Common myeloid progenitor, CD34-positive (primary cell): ENCODE results near the gene TAF12.
"Not testable (repeated sequence)": the region's sequence is repeated elsewhere in the genome, so short reads cannot be mapped to it uniquely, and the experiment has no call there.

Source experiments
- CTCF ChIA-PET: fragments of 350-600 bp; sonication (Branson Sonifier 250); formaldehyde crosslinking; loops from one replicate; lab custom pipeline; 2021; ENCODE audit warnings: antibody characterized with exemption; lab: Charles Lee
- POLR2A ChIA-PET: fragments of 350-600 bp; sonication (Branson Sonifier 250); formaldehyde crosslinking; loops from one replicate; lab custom pipeline; 2021; ENCODE audit warnings: antibody characterized with exemption; lab: Charles Lee
- DNase-seq, 3 donors: peaks; one replicate each; pipeline versions ENCODE4 v3.0.0 to v3.0.0-alpha.2; 2013
- H3K27ac ChIP-seq, 2 experiments: 1 replicate in 1 of 2; 2 replicates in 1 of 2; pipeline ENCODE4 v1.7.0; 2013; ENCODE audit warnings: inconsistent platforms in 2 of 2, low read length in 2 of 2, mild to moderate bottlenecking in 2 of 2, low read depth in 1 of 2, moderate library complexity in 1 of 2; ENCODE audit not compliant: severe bottlenecking in 2 of 2, insufficient read depth in 1 of 2, poor library complexity in 1 of 2
- H3K27me3 ChIP-seq, 5 experiments: replicated peaks in 2 of 5; 1 replicate in 3 of 5; 2 replicates in 2 of 5; pipeline versions ENCODE4 v1.6.1 to v1.7.0; 2013; ENCODE audit warnings: low read length in 4 of 5, mild to moderate bottlenecking in 2 of 5, moderate library complexity in 2 of 5, inconsistent platforms in 1 of 5; ENCODE audit not compliant: insufficient read depth in 5 of 5, control insufficient read depth in 4 of 5
- H3K36me3 ChIP-seq, 4 experiments: 1 replicate in 2 of 4; 2 replicates in 2 of 4; pipeline versions ENCODE4 v1.6.1 to v1.7.0; 2013; ENCODE audit warnings: low read length in 3 of 4, control low read depth in 1 of 4, mild to moderate bottlenecking in 1 of 4; ENCODE audit not compliant: control insufficient read depth in 4 of 4, insufficient read depth in 4 of 4
- H3K4me1 ChIP-seq, 4 experiments: 1 replicate in 3 of 4; 2 replicates in 1 of 4; pipeline versions ENCODE4 v1.6.1 to v1.7.1; 2013; ENCODE audit warnings: low read length in 3 of 4, mild to moderate bottlenecking in 3 of 4, control low read depth in 1 of 4, inconsistent platforms in 1 of 4, moderate library complexity in 1 of 4; ENCODE audit not compliant: control insufficient read depth in 4 of 4, insufficient read depth in 4 of 4; ENCODE audit errors: control extremely low read depth in 1 of 4
- H3K4me3 ChIP-seq, 7 experiments: 1 replicate in 4 of 7; 2 replicates in 3 of 7; pipeline versions ENCODE4 v1.5.1 to v1.7.0; 2013; ENCODE audit warnings: mild to moderate bottlenecking in 7 of 7, low read length in 6 of 7, moderate library complexity in 6 of 7, inconsistent platforms in 2 of 7, low read depth in 2 of 7, control low read depth in 1 of 7; ENCODE audit not compliant: insufficient read depth in 4 of 7, control insufficient read depth in 1 of 7; ENCODE audit errors: extremely low read depth in 1 of 7
- H3K9me3 ChIP-seq, 5 experiments: 1 replicate in 4 of 5; 2 replicates in 1 of 5; pipeline versions ENCODE4 v1.6.1 to v1.7.1; 2013; ENCODE audit warnings: low read length in 4 of 5, mild to moderate bottlenecking in 2 of 5, inconsistent platforms in 1 of 5, low read depth in 1 of 5, moderate library complexity in 1 of 5; ENCODE audit not compliant: control insufficient read depth in 4 of 5, insufficient read depth in 2 of 5; ENCODE audit errors: control extremely low read depth in 1 of 5
- WGBS: methylation state at CpG from one replicate; pipeline ENCODE4 v1.1.5; 2013; ENCODE audit not compliant: insufficient coverage; 5-methylcytosine and 5-hydroxymethylcytosine counted together

TAF12 gene

DNA sequence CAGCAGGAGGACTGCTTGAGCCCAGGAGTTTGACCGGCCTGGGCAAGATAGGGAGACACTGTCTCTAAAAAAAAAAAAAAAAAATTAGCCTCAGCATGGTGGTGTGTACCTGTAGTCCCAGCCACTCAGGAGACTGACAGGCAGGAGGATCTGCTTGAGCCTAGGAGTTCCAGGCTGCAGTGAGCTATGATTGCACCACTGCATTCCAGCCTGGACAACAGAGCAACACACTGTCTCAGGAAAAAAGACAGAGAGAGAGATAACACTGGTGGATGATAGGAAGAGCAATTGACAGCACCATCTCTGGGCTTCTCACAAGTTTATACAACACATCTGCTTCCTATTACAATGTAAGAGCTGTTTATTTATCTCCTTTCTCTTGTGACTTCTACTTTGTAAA is 3.2 kb upstream of the TAF12 start:
- Histone ChIP-seq H3K4me3 (no peak overlapping the region), H3K36me3 (no peaks in the 10 kb centered on the region), H3K9me3 (no peaks in the 10 kb centered on the region), H3K4me1 (peaks cover 10 to 52% (median 38%) of the 10 kb centered on the region in 4 experiments), H3K27me3 (no peaks in the 10 kb centered on the region), H3K27ac (no peak overlapping the region)
- ChIA-PET POLR2A (interaction anchor here (0.6 kb wide), 1 partner anchor 23 kb away, joined by 3 read pairs; no protein-coding TSS in a partner anchor), CTCF (no interaction called here)
- 100% methylated on average over 1 of the region's 1 CpG for WGBS
- no peak for DNase-seq

DNA sequence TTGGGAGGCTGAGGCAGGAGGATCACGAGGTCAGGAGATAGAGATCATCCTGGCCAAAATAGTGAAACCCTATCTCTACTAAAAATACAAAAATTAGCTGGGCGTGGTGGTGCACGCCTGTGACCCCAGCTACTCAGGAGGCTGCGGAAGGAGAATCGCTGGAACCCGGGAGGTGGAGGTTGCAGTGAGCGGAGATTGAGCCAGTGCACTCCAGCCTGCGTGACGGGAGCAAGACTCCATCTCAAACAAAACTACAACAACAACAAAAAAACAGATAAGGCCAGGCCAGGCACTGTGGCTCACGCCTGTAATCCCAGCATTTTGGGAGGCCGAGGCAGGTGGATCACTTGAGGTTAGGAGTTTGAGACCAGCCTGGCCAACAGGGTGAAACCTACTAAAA is 2.5 kb upstream of the TAF12 start:
- WGBS = 100% methylated on average over 2 of the region's 11 CpGs
- H3K9me3 ChIP-seq, CTCF ChIA-PET, H3K4me3 ChIP-seq, H3K27ac ChIP-seq, DNase-seq, H3K36me3 ChIP-seq, H3K27me3 ChIP-seq: not testable (repeated sequence)
- H3K4me1 ChIP-seq = peaks cover 10 to 52% (median 38%) of the 10 kb centered on the region in 4 experiments
- POLR2A ChIA-PET = interaction anchor here (0.6 kb wide), 1 partner anchor 868 kb away, joined by 3 read pairs; no protein-coding TSS in a partner anchor

DNA sequence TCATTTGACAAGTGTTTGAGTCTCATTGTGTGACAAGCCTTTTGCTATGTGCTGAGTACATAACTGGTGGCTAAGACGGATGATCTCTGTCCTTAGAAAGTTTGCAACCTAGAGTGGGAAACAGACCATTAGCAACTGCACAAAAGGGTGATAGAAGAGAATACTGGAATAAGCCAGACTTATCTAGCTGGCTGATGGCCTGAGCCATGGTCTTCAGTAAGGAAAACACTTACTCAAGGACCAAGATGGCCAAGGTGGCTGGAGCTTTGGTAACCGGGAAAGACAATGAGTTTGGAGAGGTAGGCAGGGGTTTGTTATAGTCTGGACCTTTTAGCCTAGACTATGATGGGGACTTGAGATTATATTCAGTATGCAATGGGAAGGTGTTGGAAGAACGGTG is 1.6 kb upstream of the TAF12 start:
- no peak for DNase-seq
- Histone ChIP-seq H3K36me3 (no peaks in the 10 kb centered on the region), H3K4me3 (peak overlapping the region in 1 of 7 experiments; percentile 99), H3K9me3 (no peaks in the 10 kb centered on the region), H3K27ac (peak overlapping the region in 1 of 2 experiments; percentile 93), H3K4me1 (peaks cover 10 to 52% (median 37%) of the 10 kb centered on the region in 4 experiments), H3K27me3 (no peaks in the 10 kb centered on the region)
- POLR2A ChIA-PET = no interaction called here
- CTCF ChIA-PET = interaction anchor here (2.1 to 2.6 kb wide), 2 partner anchors 92 to 233 kb away, joined by 12 to 13 read pairs; partner anchors contain the start of gene YTHDF2
- WGBS = 100% methylated on average over 3 of the region's 3 CpGs

DNA sequence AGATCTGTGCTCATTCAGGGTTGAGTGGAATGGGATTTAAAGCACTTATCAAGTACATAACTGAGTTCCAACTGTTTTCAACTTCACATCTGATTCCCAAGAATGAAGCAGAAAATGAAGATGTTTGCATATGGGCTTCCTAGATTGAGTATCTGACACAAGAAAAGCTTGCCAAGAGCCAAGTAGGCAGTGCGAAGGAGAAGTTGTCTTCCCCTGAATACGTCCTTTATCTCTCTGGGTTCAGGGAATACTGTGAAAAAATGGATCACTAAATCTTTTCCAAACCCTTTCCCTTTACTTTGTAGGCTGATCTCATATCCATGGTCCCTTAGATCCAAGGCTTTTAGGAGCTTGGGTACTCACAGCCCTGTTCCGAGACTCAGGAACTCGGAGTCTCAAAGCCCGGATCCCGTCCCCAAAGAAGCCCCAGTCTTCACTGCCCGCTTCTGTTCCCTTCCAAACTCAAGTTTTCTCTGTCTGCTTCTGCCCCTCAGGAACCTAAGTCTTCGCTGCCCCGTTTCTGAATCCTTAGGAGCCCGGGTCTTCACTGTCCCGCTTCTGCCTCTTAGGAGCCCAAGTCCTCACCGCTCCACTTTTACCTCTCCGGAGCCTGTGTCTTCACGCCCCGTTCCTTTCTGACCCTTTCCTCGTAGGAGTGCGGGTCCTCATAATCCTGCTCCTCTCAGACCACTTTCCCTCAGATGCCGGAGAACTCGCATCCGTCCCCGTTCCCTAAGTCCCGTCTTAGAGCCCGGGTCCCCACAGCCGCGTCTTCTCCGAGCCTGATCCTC is 616 bp downstream of the TAF12 start:
- DNase-seq = peak in 1 of 3 donors; percentile 42
- H3K9me3 ChIP-seq = no peaks in the 10 kb centered on the region
- ChIA-PET POLR2A (interaction anchor here (0.6 to 1.7 kb wide), 5 partner anchors 22 to 225 kb away, joined by 5 to 8 read pairs (median 7); partner anchors contain the start of gene YTHDF2), CTCF (interaction anchor here (0.8 to 2.6 kb wide), 5 partner anchors 26 to 235 kb away, joined by 3 to 13 read pairs (median 5); partner anchors contain the start of genes GMEB1 and YTHDF2)
- H3K27me3 ChIP-seq = no peaks in the 10 kb centered on the region
- H3K27ac ChIP-seq = peak overlapping the region; percentile 88 to 93
- no peaks in the 10 kb centered on the region for H3K36me3 ChIP-seq
- H3K4me1 ChIP-seq = peaks cover 10 to 36% (median 23%) of the 10 kb centered on the region in 4 experiments
- 0% methylated on average over 16 of the region's 26 CpGs for WGBS
- peak overlapping the region; percentile 77 to 100 (median 95) for H3K4me3 ChIP-seq

DNA sequence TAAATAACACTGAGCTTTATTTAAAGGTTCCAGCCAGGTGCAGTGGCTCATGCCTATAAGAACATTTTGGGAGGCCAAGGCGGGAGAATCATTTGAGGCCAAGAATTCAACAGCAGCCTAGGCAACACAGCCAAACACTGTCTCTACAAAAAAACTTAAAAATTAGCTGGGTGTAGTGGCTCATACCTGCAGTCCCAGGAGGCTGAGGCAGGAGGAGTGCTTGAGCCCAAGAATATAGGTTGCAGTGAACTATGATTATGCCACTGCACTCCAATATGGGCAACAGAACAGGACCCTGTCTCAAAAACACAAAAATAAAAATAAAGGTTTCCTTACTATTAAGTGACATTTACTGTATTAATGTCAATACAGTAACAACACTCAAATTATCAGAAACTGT is 2.1 kb downstream of the TAF12 start:
- ChIA-PET POLR2A (interaction anchor here (0.6 kb wide), 1 partner anchor 100 kb away, joined by 4 read pairs; no protein-coding TSS in a partner anchor), CTCF (interaction anchor here (0.5 to 1.6 kb wide), 5 partner anchors 66 to 393 kb away, joined by 3 to 10 read pairs (median 4); no protein-coding TSS in a partner anchor)
- no CpG with 5 or more reads among the region's 1 CpG for WGBS
- peak; percentile 62 to 73 (median 72) for DNase-seq
- Histone ChIP-seq H3K4me3 (no peak overlapping the region), H3K9me3 (no peaks in the 10 kb centered on the region), H3K27me3 (no peaks in the 10 kb centered on the region), H3K27ac (no peak overlapping the region), H3K36me3 (no peaks in the 10 kb centered on the region), H3K4me1 (peaks cover 10 to 34% (median 22%) of the 10 kb centered on the region in 4 experiments)

DNA sequence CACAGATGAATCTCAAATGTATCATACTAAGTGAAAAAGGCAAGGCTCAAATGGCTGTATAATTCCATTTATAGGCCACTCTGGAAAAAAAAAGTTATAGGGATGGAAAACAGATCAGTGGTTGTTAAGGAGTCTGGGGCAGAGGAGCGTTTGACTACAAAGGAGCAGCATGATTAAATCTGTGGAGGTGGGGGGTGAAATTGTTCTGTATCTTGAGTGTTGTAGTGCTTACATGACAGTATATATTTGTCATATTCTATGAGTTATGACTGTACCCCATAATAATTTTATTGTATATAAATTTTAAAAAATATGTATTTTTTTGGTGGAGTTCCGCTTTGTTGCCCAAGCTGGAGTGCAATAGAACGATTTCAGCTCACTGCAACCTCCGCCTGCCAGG is 10.3 kb downstream of the TAF12 start:
- CTCF ChIA-PET = interaction anchor here (1.5 kb wide), 1 partner anchor 245 kb away, joined by 3 read pairs; no protein-coding TSS in a partner anchor
- no peak for DNase-seq
- POLR2A ChIA-PET = no interaction called here
- Histone ChIP-seq H3K36me3 (no peaks in the 10 kb centered on the region), H3K9me3 (no peaks in the 10 kb centered on the region), H3K27me3 (no peaks in the 10 kb centered on the region), H3K27ac (no peak overlapping the region), H3K4me1 (no peaks in the 10 kb centered on the region), H3K4me3 (no peak overlapping the region)
- WGBS = 100% methylated on average over 2 of the region's 4 CpGs
